Skeletal muscle satellite cell (primary cell): Measurements from ENCODE around the gene TTR.

ENCODE experiments used
- H3K27me3 ChIP-seq: 2 replicates; pipeline ENCODE4 v1.7.0; 2013; ENCODE audit warnings: low read length; ENCODE audit not compliant: control insufficient read depth, insufficient read depth
- H3K36me3 ChIP-seq: 2 replicates; pipeline ENCODE4 v1.7.0; 2013; ENCODE audit warnings: mild to moderate bottlenecking, control low read depth, low read length; ENCODE audit not compliant: insufficient read depth
- H3K4me1 ChIP-seq: 2 replicates; pipeline ENCODE4 v1.7.0; 2013; ENCODE audit warnings: low read length; ENCODE audit not compliant: control insufficient read depth, insufficient read depth
- H3K4me2 ChIP-seq: 2 replicates; pipeline ENCODE4 v1.7.0; 2013; ENCODE audit warnings: mild to moderate bottlenecking, low read length
- H3K4me3 ChIP-seq: 2 replicates; pipeline ENCODE4 v1.7.0; 2013; ENCODE audit warnings: low read length
- H3K9ac ChIP-seq: 2 replicates; pipeline ENCODE4 v1.7.0; 2013; ENCODE audit warnings: mild to moderate bottlenecking, low read depth, low read length, moderate library complexity
- H3K9me3 ChIP-seq: replicated peaks from 2 replicates; pipeline ENCODE4 v1.7.0; 2013; ENCODE audit warnings: mild to moderate bottlenecking, control low read depth, low read length

Gene TTR

GRCh38 chr18:31581498-31582197, 10.0 kb upstream of the TTR start:
- Histone ChIP-seq H3K4me2 (no peak overlapping the region), H3K9ac (no peak overlapping the region), H3K27me3 (no peaks in the 10 kb centered on the region), H3K4me1 (no peaks in the 10 kb centered on the region), H3K4me3 (no peak overlapping the region), H3K9me3 (no peaks in the 10 kb centered on the region), H3K36me3 (no peaks in the 10 kb centered on the region)

GRCh38 chr18:31583185-31583854, 8.4 kb upstream of the TTR start:
- Histone ChIP-seq H3K4me3 (no peak overlapping the region), H3K4me1 (no peaks in the 10 kb centered on the region), H3K9ac (no peak overlapping the region), H3K36me3 (no peaks in the 10 kb centered on the region), H3K4me2 (no peak overlapping the region), H3K9me3 (no peaks in the 10 kb centered on the region), H3K27me3 (no peaks in the 10 kb centered on the region)

- H3K4me2 ChIP-seq, result no peak overlapping the region
- H3K27me3 ChIP-seq, result no peaks in the 10 kb centered on the region
- no peaks in the 10 kb centered on the region for H3K4me1 ChIP-seq
- H3K36me3 ChIP-seq, result no peaks in the 10 kb centered on the region
- H3K9ac ChIP-seq, result no peak overlapping the region
- no peak overlapping the region for H3K4me3 ChIP-seq
- no peaks in the 10 kb centered on the region for H3K9me3 ChIP-seq
Observed at GRCh38 chr18:31585991-31586390, 5.7 kb upstream of the TTR start.

GRCh38 chr18:31586616-31587015, 5.1 kb upstream of the TTR start:
- H3K9ac ChIP-seq, result no peak overlapping the region
- no peak overlapping the region for H3K4me2 ChIP-seq
- no peaks in the 10 kb centered on the region for H3K4me1 ChIP-seq
- H3K27me3 ChIP-seq, result no peaks in the 10 kb centered on the region
- H3K4me3 ChIP-seq, result no peak overlapping the region
- no peaks in the 10 kb centered on the region for H3K9me3 ChIP-seq
- H3K36me3 ChIP-seq, result no peaks in the 10 kb centered on the region

- H3K9me3 ChIP-seq, result no peaks in the 10 kb centered on the region
- H3K9ac ChIP-seq, result no peak overlapping the region
- no peaks in the 10 kb centered on the region for H3K36me3 ChIP-seq
- H3K4me3 ChIP-seq, result no peak overlapping the region
- no peaks in the 10 kb centered on the region for H3K27me3 ChIP-seq
- no peaks in the 10 kb centered on the region for H3K4me1 ChIP-seq
- no peak overlapping the region for H3K4me2 ChIP-seq
Observed at GRCh38 chr18:31587529-31587928, 4.1 kb upstream of the TTR start.

GRCh38 chr18:31590570-31590969, 1.1 kb upstream of the TTR start:
- Histone ChIP-seq H3K36me3 (no peaks in the 10 kb centered on the region), H3K9me3 (no peaks in the 10 kb centered on the region), H3K27me3 (no peaks in the 10 kb centered on the region), H3K4me1 (no peaks in the 10 kb centered on the region), H3K9ac (no peak overlapping the region), H3K4me3 (no peak overlapping the region), H3K4me2 (no peak overlapping the region)

GRCh38 chr18:31591113-31591512, 564 bp upstream of the TTR start:
- no peaks in the 10 kb centered on the region for H3K27me3 ChIP-seq
- no peak overlapping the region for H3K4me3 ChIP-seq
- no peak overlapping the region for H3K4me2 ChIP-seq
- H3K36me3 ChIP-seq, result no peaks in the 10 kb centered on the region
- H3K9ac ChIP-seq, result no peak overlapping the region
- H3K9me3 ChIP-seq, result no peaks in the 10 kb centered on the region
- no peaks in the 10 kb centered on the region for H3K4me1 ChIP-seq

- no peaks in the 10 kb centered on the region for H3K27me3 ChIP-seq
- H3K4me2 ChIP-seq, result no peak overlapping the region
- H3K36me3 ChIP-seq, result no peaks in the 10 kb centered on the region
Observed at GRCh38 chr18:31592506-31593157, 955 bp downstream of the TTR start.

GRCh38 chr18:31595121-31595771, 3.6 kb downstream of the TTR start:
- no peaks in the 10 kb centered on the region for H3K27me3 ChIP-seq
- H3K4me1 ChIP-seq, result no peaks in the 10 kb centered on the region
- H3K9ac ChIP-seq, result no peak overlapping the region

More at GRCh38 chr18:31592506-31593157, 955 bp downstream of the TTR start:
- Histone ChIP-seq H3K9ac (no peak overlapping the region), H3K4me3 (no peak overlapping the region), H3K4me1 (no peaks in the 10 kb centered on the region), H3K9me3 (no peaks in the 10 kb centered on the region)

GRCh38 chr18:31596081-31596872, 4.6 kb downstream of the TTR start:
- Histone ChIP-seq H3K9ac (no peak overlapping the region), H3K4me3 (no peak overlapping the region), H3K4me2 (no peak overlapping the region), H3K27me3 (no peaks in the 10 kb centered on the region), H3K4me1 (no peaks in the 10 kb centered on the region), H3K36me3 (no peaks in the 10 kb centered on the region), H3K9me3 (no peaks in the 10 kb centered on the region)

More at GRCh38 chr18:31595121-31595771, 3.6 kb downstream of the TTR start:
- H3K4me3 ChIP-seq, result no peak overlapping the region
- no peaks in the 10 kb centered on the region for H3K36me3 ChIP-seq
- H3K4me2 ChIP-seq, result no peak overlapping the region
- H3K9me3 ChIP-seq, result no peaks in the 10 kb centered on the region
